K562 (cell line): ENCODE data around the gene PLEKHO1. TPM values are rescaled to one million over a fixed set of nuclear protein-coding genes. Genes with fewer than 3 reads are reported as not detected.

Experiments used
- ARID2 ChIP-seq: fragments of 450-650 bp; IDR thresholded peaks from 2 replicates; pipeline ENCODE4 v1.6.1; 2017; ENCODE audit warnings: antibody characterized with exemption, mild to moderate bottlenecking
- CTCF ChIP-seq, 3 experiments: IDR thresholded peaks in 2 of 3; conservative IDR thresholded peaks in 1 of 3; 2 replicates each; pipeline ENCODE4 v1.5.1; 2011 to 2012; ENCODE audit warnings: low read length in 3 of 3, mild to moderate bottlenecking in 3 of 3, control low read depth in 2 of 3, improper control_type of control experiment in 1 of 3, inconsistent platforms in 1 of 3, low read depth in 1 of 3, mixed read lengths in 1 of 3, moderate library complexity in 1 of 3; ENCODE audit not compliant: insufficient read depth in 2 of 3
- JUND ChIP-seq, 2 experiments: IDR thresholded peaks; 2 replicates in 1 of 2; 3 replicates in 1 of 2; pipeline ENCODE4 v1.6.1; 2011; ENCODE audit warnings: borderline replicate concordance in 2 of 2, low read depth in 2 of 2, low read length in 2 of 2, improper control_type of control experiment in 1 of 2, missing biosample characterization in 1 of 2, missing genetic modification characterization in 1 of 2, missing genetic modification reagents in 1 of 2
- KDM1A ChIP-seq, 2 experiments: fragments of 450-650 bp; IDR thresholded peaks; 2 replicates each; pipeline ENCODE4 v1.6.1; 2016; ENCODE audit warnings: mild to moderate bottlenecking in 2 of 2
- MAZ ChIP-seq, 2 experiments: fragments of 450-650 bp in 1 of 2; sonication (generic) in 1 of 2; formaldehyde crosslinking; IDR thresholded peaks in 1 of 2; conservative IDR thresholded peaks in 1 of 2; 2 replicates each; pipeline versions ENCODE4 v1.4.0 to v1.5.0; 2020; ENCODE audit warnings: mild to moderate bottlenecking in 1 of 2, missing genetic modification reagents in 1 of 2
- NCOA2 ChIP-seq, 2 experiments: fragments of 450-650 bp; IDR thresholded peaks; 2 replicates each; pipeline ENCODE4 v1.6.1; 2018; ENCODE audit warnings: mild to moderate bottlenecking in 2 of 2, moderate library complexity in 1 of 2; ENCODE audit not compliant: partially characterized antibody in 2 of 2
- PATZ1 ChIP-seq: fragments of 250-450 bp; sonication (Bioruptor Pico); IDR thresholded peaks from 2 replicates; pipeline ENCODE4 v1.5.0; 2020; ENCODE audit warnings: mild to moderate bottlenecking, borderline replicate concordance
- RCOR1 ChIP-seq, 2 experiments: IDR thresholded peaks; 2 replicates each; pipeline ENCODE4 v1.6.1; 2012; ENCODE audit warnings: low read depth in 2 of 2, low read length in 2 of 2, borderline replicate concordance in 1 of 2, improper control_type of control experiment in 1 of 2
- SMAD1 ChIP-seq: fragments of 150-350 bp; IDR thresholded peaks from 2 replicates; pipeline ENCODE4 v1.6.1; 2014; ENCODE audit warnings: low read length, low read depth; ENCODE audit not compliant: partially characterized antibody
- STAG1 ChIP-seq: sonication (generic); formaldehyde crosslinking; IDR thresholded peaks from 2 replicates; pipeline ENCODE4 v1.5.0; 2020; ENCODE audit warnings: missing genetic modification reagents, borderline replicate concordance
- YY1 ChIP-seq, 3 experiments: IDR thresholded peaks; 2 replicates each; pipeline ENCODE4 v1.6.1; 2011; ENCODE audit warnings: low read length in 2 of 3, mild to moderate bottlenecking in 2 of 3, moderate library complexity in 2 of 3, borderline replicate concordance in 1 of 3, control low read depth in 1 of 3, low read depth in 1 of 3; ENCODE audit not compliant: insufficient read depth in 3 of 3, insufficient replicate concordance in 2 of 3, control insufficient read depth in 1 of 3, insufficient read length in 1 of 3; ENCODE audit errors: extremely low read depth in 1 of 3
- ZBTB43 ChIP-seq: sonication (generic); formaldehyde crosslinking; IDR thresholded peaks from 2 replicates; pipeline ENCODE4 v1.8.0; 2023; ENCODE audit warnings: mild to moderate bottlenecking, missing genetic modification reagents
- ZKSCAN8 ChIP-seq: fragments of 200-800 bp; sonication (Bioruptor generic); IDR thresholded peaks from 2 replicates; pipeline ENCODE4 v1.6.1; 2016; ENCODE audit warnings: missing genetic modification characterization, missing compliant biosample characterization
- polyA plus RNA-seq, 8 experiments: library from polyadenylated mRNA; depleted of rRNA in 4 of 8; stranded (reverse) in 5 of 8; unstranded in 3 of 8; fragments of >200 nt; fragmentation: Nextera tagmentation in 2 of 8; fragmentation: Illumina TruSeq in 1 of 8; extraction: Ambion mirVana in 2 of 8; extraction: Trizol in 1 of 8; gene quantifications; 2 replicates each; pipeline versions ENCODE4 v1.2.1 to v1.2.3, GENCODE V29; 2011 to 2014; ENCODE audit warnings: inconsistent platforms in 1 of 8, missing spikeins in 1 of 8
- total RNA-seq, 7 experiments: library from RNA; depleted of rRNA in 6 of 7; stranded (reverse); fragments of >200 nt in 6 of 7; fragmentation: Illumina TruSeq in 2 of 7; extraction: Trizol in 2 of 7; gene quantifications; 2 replicates each; pipeline versions ENCODE4 v1.2.1 to v1.2.3, GENCODE V29; 2011 to 2021; ENCODE audit warnings: low replicate concordance in 1 of 7
- TF ChIP-seq, protein P1 (sequence below): sonication (generic); formaldehyde crosslinking; IDR thresholded peaks from 2 replicates; pipeline ENCODE4 v1.8.0; 2022; ENCODE audit warnings: mild to moderate bottlenecking, missing genetic modification reagents
- TF ChIP-seq, protein P2 (sequence below): sonication (generic); formaldehyde crosslinking; IDR thresholded peaks from 2 replicates; pipeline ENCODE4 v1.8.1; 2023; ENCODE audit warnings: mild to moderate bottlenecking, missing genetic modification reagents, moderate library complexity

The PLEKHO1 gene
- total and polyA plus RNA-seq, 9 of the 15 experiments (the other 6 are each of a cell fraction or from before 2014, with no cell fraction given) = 0.39 to 16.2 (median 9.6) TPM

GRCh38 chr1:150168960-150169601, 19.4 kb downstream of the PLEKHO1 start (continued):
- TF ChIP-seq, protein P1, sequence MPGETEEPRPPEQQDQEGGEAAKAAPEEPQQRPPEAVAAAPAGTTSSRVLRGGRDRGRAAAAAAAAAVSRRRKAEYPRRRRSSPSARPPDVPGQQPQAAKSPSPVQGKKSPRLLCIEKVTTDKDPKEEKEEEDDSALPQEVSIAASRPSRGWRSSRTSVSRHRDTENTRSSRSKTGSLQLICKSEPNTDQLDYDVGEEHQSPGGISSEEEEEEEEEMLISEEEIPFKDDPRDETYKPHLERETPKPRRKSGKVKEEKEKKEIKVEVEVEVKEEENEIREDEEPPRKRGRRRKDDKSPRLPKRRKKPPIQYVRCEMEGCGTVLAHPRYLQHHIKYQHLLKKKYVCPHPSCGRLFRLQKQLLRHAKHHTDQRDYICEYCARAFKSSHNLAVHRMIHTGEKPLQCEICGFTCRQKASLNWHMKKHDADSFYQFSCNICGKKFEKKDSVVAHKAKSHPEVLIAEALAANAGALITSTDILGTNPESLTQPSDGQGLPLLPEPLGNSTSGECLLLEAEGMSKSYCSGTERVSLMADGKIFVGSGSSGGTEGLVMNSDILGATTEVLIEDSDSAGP = 0 out of 2 replicates have a peak, but pooled peaks have one; percentile 20
- TF ChIP-seq ZBTB43 (CRISPR knock-in tag) (no peak), ARID2 (0 out of 2 replicates have a peak, but pooled peaks have one; percentile 35), KDM1A (IDR thresholded peaks at IDR 0.05) (0 out of 4 replicates have a peak, but pooled peaks of 1 of the 2 experiments have one; percentile 8), CTCF (IDR thresholded peaks at IDR 0.05 in 2 of 3, conservative IDR thresholded peaks at IDR 0.05 in 1 of 3; ENCODE audit: insufficient read depth in 2 of 3, low read depth in 1 of 3, low read length in 3 of 3) (peak; percentile 91 to 93 (median 91)), SMAD1 (peak; percentile 74), YY1 (IDR thresholded peaks at IDR 0.05; ENCODE audit: borderline replicate concordance in 1 of 3, control insufficient read depth in 1 of 3, extremely low read depth in 1 of 3, insufficient read depth in 3 of 3, insufficient read length in 1 of 3, insufficient replicate concordance in 2 of 3, low read depth in 1 of 3, low read length in 2 of 3) (peak in 2 of 3 experiments; percentile 54 to 60), NCOA2 (IDR thresholded peaks at IDR 0.05; ENCODE audit: partially characterized antibody in 2 of 2) (peak in 1 of 2 experiments; percentile 48), MAZ (CRISPR knock-in tag; conservative IDR thresholded peaks at IDR 0.05 in 1 of 2, IDR thresholded peaks at IDR 0.05 in 1 of 2) (peak in 1 of 2 experiments; percentile 37; a peak in 1 of 4 replicates), PATZ1 (CRISPR knock-in tag) (no peak), JUND (IDR thresholded peaks at IDR 0.05; ENCODE audit: borderline replicate concordance, low read depth, low read length) (peak; percentile 16; the same call in 1 of the 2 replicates), JUND (tag; IDR thresholded peaks at IDR 0.05; ENCODE audit: borderline replicate concordance, low read depth, low read length) (no peak; the same call in 2 of the 3 replicates), ZKSCAN8 (CRISPR knock-in tag) (no peak), RCOR1 (IDR thresholded peaks at IDR 0.05; ENCODE audit: borderline replicate concordance in 1 of 2, low read depth in 2 of 2, low read length in 2 of 2) (peak in 1 of 2 experiments; percentile 25; a peak in 1 of 4 replicates), STAG1 (CRISPR knock-in tag) (peak; percentile 88)
- TF ChIP-seq, protein P2, sequence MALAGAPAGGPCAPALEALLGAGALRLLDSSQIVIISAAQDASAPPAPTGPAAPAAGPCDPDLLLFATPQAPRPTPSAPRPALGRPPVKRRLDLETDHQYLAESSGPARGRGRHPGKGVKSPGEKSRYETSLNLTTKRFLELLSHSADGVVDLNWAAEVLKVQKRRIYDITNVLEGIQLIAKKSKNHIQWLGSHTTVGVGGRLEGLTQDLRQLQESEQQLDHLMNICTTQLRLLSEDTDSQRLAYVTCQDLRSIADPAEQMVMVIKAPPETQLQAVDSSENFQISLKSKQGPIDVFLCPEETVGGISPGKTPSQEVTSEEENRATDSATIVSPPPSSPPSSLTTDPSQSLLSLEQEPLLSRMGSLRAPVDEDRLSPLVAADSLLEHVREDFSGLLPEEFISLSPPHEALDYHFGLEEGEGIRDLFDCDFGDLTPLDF = 0 out of 2 replicates have a peak, but pooled peaks have one; percentile 8
